ENCODE measurements around the gene GGA1.

GGA1 gene

GRCh38 chr22:37568448-37569008, 40.1 kb upstream of the GGA1 start:
- TF ChIP-seq USF1 (IDR thresholded peaks at IDR 0.05): no peak

GRCh38 chr22:37569009-37569920, 39.4 kb upstream of the GGA1 start:
- TF ChIP-seq USF1 (IDR thresholded peaks at IDR 0.05): no peak
- TF ChIP-seq CEBPB (IDR thresholded peaks at IDR 0.05): no peak
- TF ChIP-seq TEAD4 (IDR thresholded peaks at IDR 0.05): no peak
- no peak for TF ChIP-seq YY1 (IDR thresholded peaks at IDR 0.05; ENCODE audit: low read depth)
- no peak for TF ChIP-seq TAF1 (IDR thresholded peaks at IDR 0.05; ENCODE audit: low read depth)
- no peak for TF ChIP-seq RAD21 (IDR thresholded peaks at IDR 0.05; ENCODE audit: low read depth)
- TF ChIP-seq FOXM1 (IDR thresholded peaks at IDR 0.05; ENCODE audit: borderline replicate concordance, low read depth): no peak
- TF ChIP-seq ZBTB7A (IDR thresholded peaks at IDR 0.05; ENCODE audit: low read depth): no peak
- TF ChIP-seq NFIC (IDR thresholded peaks at IDR 0.05): no peak
- TF ChIP-seq, protein P1, sequence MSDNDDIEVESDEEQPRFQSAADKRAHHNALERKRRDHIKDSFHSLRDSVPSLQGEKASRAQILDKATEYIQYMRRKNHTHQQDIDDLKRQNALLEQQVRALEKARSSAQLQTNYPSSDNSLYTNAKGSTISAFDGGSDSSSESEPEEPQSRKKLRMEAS (IDR thresholded peaks at IDR 0.05): no peak
- no peak for TF ChIP-seq EP300 (IDR thresholded peaks at IDR 0.05; ENCODE audit: borderline replicate concordance)
- no peak for TF ChIP-seq CREB1 (IDR thresholded peaks at IDR 0.05; ENCODE audit: low read depth)
- no peak for TF ChIP-seq TCF12 (IDR thresholded peaks at IDR 0.05; ENCODE audit: low read depth)
- TF ChIP-seq, protein P2, sequence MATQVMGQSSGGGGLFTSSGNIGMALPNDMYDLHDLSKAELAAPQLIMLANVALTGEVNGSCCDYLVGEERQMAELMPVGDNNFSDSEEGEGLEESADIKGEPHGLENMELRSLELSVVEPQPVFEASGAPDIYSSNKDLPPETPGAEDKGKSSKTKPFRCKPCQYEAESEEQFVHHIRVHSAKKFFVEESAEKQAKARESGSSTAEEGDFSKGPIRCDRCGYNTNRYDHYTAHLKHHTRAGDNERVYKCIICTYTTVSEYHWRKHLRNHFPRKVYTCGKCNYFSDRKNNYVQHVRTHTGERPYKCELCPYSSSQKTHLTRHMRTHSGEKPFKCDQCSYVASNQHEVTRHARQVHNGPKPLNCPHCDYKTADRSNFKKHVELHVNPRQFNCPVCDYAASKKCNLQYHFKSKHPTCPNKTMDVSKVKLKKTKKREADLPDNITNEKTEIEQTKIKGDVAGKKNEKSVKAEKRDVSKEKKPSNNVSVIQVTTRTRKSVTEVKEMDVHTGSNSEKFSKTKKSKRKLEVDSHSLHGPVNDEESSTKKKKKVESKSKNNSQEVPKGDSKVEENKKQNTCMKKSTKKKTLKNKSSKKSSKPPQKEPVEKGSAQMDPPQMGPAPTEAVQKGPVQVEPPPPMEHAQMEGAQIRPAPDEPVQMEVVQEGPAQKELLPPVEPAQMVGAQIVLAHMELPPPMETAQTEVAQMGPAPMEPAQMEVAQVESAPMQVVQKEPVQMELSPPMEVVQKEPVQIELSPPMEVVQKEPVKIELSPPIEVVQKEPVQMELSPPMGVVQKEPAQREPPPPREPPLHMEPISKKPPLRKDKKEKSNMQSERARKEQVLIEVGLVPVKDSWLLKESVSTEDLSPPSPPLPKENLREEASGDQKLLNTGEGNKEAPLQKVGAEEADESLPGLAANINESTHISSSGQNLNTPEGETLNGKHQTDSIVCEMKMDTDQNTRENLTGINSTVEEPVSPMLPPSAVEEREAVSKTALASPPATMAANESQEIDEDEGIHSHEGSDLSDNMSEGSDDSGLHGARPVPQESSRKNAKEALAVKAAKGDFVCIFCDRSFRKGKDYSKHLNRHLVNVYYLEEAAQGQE (IDR thresholded peaks at IDR 0.05; ENCODE audit: low read depth): no peak
- no peak for TF ChIP-seq EGR1 (IDR thresholded peaks at IDR 0.05)

GRCh38 chr22:37569921-37570660, 38.5 kb upstream of the GGA1 start:
- no peak for TF ChIP-seq CREB1 (IDR thresholded peaks at IDR 0.05; ENCODE audit: low read depth)
- TF ChIP-seq, protein P1 (IDR thresholded peaks at IDR 0.05): 0 out of 2 replicates have a peak, but pooled peaks have one; percentile 1
- no peak for TF ChIP-seq FOXM1 (IDR thresholded peaks at IDR 0.05; ENCODE audit: borderline replicate concordance, low read depth)
- no peak for TF ChIP-seq EGR1 (IDR thresholded peaks at IDR 0.05)
- peak; percentile 50 for TF ChIP-seq NFIC (IDR thresholded peaks at IDR 0.05)

- 0 out of 2 replicates have a peak, but pooled peaks have one; percentile 5 for TF ChIP-seq NFIC (IDR thresholded peaks at IDR 0.05)
- TF ChIP-seq ZBTB7A (IDR thresholded peaks at IDR 0.05; ENCODE audit: low read depth): no peak
- 0 out of 2 replicates have a peak, but pooled peaks have one; percentile 31 for TF ChIP-seq YY1 (IDR thresholded peaks at IDR 0.05; ENCODE audit: low read depth)
- no peak for TF ChIP-seq CEBPB (IDR thresholded peaks at IDR 0.05)
- TF ChIP-seq TAF1 (IDR thresholded peaks at IDR 0.05; ENCODE audit: low read depth): no peak
Observed at GRCh38 chr22:37570661-37570976, 38.0 kb upstream of the GGA1 start.

- TF ChIP-seq, protein P2 (IDR thresholded peaks at IDR 0.05; ENCODE audit: low read depth): no peak
- TF ChIP-seq NFIC (IDR thresholded peaks at IDR 0.05): no peak
- TF ChIP-seq CREB1 (IDR thresholded peaks at IDR 0.05; ENCODE audit: low read depth): no peak
- no peak for TF ChIP-seq TAF1 (IDR thresholded peaks at IDR 0.05; ENCODE audit: low read depth)
- no peak for TF ChIP-seq EGR1 (IDR thresholded peaks at IDR 0.05)
- no peak for TF ChIP-seq USF1 (IDR thresholded peaks at IDR 0.05)
- no peak for TF ChIP-seq YY1 (IDR thresholded peaks at IDR 0.05; ENCODE audit: low read depth)
- TF ChIP-seq RAD21 (IDR thresholded peaks at IDR 0.05; ENCODE audit: low read depth): no peak
- TF ChIP-seq FOXM1 (IDR thresholded peaks at IDR 0.05; ENCODE audit: borderline replicate concordance, low read depth): no peak
- no peak for TF ChIP-seq CEBPB (IDR thresholded peaks at IDR 0.05)
- no peak for TF ChIP-seq TCF12 (IDR thresholded peaks at IDR 0.05; ENCODE audit: low read depth)
- TF ChIP-seq TEAD4 (IDR thresholded peaks at IDR 0.05): no peak
- no peak for TF ChIP-seq ZBTB7A (IDR thresholded peaks at IDR 0.05; ENCODE audit: low read depth)
- TF ChIP-seq, protein P1 (IDR thresholded peaks at IDR 0.05): no peak
Observed at GRCh38 chr22:37571258-37571991, 37.2 kb upstream of the GGA1 start.
